ENCODE measurements around the gene PDE4D.
"Not testable (repeated sequence)": the region's sequence is repeated elsewhere in the genome, so short reads cannot be mapped to it uniquely, and the experiment has no call there.

The PDE4D gene

DNA sequence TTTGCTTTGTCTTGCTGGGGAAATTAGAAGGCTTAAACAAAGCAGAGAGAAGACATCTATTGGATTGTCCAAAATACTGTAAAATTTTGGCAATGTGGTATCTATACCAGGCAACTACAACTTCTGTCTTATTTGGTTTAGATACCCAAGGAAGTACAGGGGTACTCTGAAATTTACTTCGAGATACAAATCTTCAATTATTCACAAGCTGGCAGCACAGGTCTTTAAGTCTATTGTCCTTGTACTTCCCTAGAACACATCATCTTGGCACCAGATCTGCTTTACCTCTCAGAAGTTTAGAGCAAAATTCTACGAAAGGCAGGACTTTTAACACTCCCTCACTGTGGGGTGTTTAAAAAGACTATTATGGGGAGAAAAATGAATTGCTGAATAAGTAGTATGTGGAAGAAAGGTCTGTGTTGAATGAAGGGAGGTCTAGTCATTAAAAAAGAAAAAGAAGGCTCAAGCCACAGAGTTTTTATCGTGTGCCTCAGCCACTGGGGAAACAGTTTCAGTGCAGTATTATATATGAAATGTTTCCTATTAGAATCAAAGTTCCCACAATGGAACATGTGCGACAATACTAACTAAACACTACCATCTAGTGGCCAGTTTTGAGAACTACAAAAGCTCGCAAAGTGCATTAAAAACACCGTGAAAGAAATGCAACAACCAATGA, 93.7 kb downstream of the PDE4D start:
- no peak for DNase-seq (ENCODE audit: low read depth in 2 of 2)

DNA sequence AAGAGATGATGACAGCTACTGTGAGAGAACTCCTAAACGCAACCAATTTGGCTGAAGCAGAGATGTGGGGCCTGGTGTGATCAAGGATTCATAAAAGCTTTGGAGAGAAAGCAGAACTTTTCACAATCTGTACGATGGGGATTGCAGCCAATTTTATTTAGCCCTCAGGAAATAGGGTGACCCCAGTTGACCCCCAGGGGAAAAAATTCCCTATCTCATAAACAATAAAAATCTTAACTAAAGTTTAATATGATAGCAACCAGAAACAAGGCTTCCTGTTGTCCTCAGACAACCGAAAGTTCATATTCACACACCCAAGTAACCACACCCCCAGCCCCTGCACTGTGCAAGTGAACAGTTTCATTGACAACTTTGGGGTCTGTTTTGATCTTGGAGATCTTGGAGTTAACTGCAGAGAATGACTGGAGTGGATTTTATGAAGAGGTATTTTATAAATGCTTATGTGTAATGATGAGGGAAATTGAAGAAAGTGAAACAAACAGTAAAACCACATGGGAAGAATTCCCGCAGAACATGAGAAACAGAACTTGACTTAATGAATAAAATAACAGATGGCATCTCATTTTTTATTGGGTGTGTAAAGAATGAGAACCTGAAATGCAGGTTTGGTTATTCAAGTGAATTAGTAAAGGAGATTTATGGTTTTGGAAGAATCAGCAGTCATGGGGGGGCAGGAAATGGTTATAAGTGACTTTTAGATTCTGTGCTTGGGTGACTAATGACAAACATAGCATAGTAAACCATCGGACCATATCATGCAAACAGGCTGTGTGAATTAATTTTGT, 94.5 kb downstream of the PDE4D start:
- no peak for DNase-seq (ENCODE audit: low read depth in 2 of 2)

DNA sequence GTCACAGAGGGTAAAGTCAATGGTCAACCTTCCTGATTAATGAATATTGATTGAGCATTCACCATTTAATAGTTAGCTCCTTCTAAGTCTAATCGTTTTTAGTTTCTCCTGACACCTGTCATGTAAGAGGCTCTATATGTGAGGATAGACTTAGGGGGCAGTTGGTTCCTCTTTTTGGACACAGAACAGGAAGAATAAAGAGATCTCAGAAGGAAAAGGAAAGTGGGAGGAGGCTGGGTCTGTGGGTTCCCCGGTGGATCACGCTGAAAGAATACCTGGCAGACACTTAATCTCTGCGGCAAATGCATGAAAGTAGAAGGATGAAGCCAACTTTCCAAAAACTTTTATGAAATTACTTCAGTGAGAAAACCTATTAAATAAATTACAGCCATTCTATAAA, 98.4 kb downstream of the PDE4D start:
- DNase-seq (ENCODE audit: low read depth in 2 of 2): no peak

DNA sequence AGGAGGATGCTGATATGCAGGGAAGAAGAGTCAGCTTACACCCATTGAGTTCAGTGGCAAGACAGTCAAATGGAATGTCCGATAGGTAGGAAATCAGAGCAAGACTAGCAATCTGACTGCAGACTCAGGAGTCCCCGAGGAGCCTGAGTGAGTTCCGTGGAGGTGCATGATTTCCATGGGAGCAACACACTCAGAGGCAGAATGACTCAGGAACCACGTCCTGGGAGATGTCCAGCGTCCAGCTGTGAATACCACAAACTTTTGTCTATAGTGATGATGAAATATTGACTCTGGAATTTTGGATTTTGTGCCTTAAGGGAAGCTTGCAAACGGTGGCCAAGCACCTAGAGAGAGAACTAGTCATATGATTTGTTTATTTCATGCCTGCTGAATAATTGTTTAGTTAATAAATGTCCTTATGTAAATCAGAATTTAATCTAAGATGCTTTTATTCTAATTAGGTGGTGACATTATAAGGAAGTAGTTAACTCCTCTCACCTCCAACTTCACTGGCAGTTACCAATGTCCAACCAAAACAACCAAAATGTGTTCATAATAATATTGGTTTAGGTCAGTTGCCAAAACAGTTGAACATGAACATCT, 100.4 kb downstream of the PDE4D start:
- DNase-seq (ENCODE audit: low read depth in 2 of 2): no peak

DNA sequence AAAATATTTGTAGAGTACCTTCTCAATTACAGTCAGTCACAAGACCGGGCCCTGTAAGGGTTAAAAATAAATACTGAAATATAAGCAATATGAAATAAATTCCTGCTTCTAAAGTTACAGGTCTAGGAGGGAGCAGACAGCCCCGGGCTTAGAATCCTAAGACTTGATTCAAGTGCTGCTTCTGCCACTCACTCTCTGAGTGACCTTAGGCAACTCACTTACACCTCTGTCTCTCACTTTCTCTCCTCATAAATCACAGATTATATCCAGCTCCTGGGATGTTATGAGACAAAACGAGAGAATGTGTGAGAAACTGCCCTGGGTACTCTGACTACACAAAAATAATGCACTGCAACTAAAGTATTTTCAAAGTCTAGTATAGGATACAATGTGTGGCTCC, 101.9 kb downstream of the PDE4D start:
- DNase-seq (ENCODE audit: low read depth in 2 of 2): no peak

DNA sequence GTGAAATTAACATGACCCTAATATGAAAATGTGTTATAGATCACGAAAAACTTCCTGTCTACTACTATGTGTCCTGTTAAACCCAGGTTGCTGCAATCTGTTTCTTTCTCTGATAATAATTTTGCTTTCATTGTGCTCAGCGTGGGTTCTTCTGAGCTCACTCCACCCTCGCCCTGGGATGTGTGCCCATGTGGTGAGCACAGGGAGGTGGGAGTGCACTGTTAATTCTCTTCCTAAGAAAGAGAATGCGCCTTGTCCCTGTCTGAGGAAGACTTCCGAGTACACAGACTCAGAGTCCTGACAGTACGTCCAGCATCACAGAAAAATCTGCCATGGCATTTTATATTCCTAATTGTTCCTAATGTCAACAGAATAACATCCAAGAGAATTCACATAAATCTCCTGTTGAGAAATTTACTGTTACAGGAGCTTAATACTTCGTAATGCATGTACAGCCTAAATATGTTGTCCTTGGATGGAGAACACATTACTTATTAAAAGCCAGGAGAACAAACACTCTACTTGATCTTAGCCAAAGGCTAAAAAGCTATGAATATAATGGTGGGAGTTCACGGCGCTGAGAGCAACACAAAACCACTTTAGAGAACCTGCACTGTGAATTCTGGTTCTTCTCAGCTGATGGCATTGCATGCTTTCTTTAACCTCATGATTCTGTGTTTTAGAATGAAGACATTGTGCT, 102.6 kb downstream of the PDE4D start:
- DNase-seq (ENCODE audit: low read depth in 2 of 2): no peak

DNA sequence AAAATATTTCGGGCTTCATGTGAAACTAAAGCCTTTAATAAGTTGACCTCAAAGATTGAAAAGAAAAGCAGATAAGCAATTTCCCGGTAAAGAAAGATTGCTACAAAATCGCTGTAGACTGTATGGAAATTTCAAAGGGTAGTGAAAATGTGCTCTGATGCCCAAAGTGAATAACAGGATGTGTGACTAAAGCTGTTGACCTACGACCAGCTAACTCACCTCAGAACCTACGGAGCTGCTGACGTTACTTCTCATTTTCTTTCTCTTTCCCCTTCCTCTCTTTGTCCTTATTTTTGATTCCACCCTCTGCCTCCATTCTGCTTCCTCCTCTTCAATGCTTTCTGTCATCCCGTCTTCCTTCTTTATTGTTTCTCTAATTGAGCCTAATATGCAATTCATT, 103.2 kb downstream of the PDE4D start:
- no peak for DNase-seq (ENCODE audit: low read depth in 2 of 2)

DNA sequence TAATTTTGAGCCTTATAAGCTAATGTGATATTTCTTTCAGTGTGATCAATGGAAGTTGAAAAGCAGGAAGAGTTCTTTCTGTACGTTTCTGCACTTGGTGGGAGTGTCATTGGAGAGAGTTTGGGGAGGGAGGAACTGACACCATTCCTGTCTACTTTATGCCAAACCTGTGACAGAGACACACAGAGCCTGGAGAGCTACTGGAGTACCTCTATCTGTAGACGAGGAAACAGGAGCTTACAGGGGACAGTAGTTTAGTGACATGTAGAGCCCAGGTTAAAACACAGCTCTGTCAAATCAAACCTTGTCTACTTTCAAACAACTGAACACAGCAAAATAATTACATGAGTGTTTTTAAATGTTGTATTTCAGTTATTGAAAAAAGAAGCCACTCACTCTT, 103.6 kb downstream of the PDE4D start:
- no peak for DNase-seq (ENCODE audit: low read depth in 2 of 2)

DNA sequence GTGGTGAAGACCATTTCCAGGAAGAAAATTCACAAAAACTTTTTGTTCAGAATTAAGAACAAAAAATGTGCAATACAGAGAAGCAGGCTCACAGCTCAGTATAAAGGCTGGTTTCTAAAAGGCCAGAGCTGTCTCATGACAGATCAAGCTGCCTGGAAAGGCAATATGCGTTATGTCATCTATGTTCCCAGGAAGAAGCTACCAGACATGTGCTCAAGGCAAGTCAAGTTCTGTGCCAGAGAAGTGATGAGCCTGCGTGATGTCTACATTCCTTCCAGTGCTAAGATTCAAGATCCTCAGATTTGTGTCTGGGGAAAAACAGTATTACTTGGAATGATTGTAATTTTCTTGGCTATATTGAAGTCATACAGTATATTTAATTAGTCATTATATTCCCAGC, 104.3 kb downstream of the PDE4D start:
- DNase-seq (ENCODE audit: low read depth in 2 of 2): no peak

DNA sequence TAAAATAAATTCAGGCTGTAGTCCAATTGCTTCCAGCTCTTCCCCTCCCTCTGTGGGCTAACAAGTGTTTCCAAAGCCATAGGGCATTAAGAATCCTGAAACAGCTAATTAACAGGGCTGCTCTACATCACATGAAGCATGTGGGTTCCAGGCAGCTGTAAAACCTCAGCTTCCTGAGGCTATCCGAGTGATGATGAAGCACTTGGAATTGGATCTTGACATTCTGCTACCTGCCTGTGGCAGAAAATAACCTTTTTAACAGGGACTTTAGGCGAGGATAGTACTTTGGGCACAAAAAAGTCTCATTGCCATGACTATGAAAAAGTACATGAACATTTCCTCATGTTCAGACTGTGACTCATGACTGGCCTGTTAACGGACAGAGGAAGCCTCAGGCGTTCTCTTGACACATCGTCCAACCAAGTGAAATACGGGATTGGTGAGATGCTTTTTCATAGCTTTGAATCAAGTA, 107.2 kb downstream of the PDE4D start:
- no peak for DNase-seq (ENCODE audit: low read depth in 2 of 2)

DNA sequence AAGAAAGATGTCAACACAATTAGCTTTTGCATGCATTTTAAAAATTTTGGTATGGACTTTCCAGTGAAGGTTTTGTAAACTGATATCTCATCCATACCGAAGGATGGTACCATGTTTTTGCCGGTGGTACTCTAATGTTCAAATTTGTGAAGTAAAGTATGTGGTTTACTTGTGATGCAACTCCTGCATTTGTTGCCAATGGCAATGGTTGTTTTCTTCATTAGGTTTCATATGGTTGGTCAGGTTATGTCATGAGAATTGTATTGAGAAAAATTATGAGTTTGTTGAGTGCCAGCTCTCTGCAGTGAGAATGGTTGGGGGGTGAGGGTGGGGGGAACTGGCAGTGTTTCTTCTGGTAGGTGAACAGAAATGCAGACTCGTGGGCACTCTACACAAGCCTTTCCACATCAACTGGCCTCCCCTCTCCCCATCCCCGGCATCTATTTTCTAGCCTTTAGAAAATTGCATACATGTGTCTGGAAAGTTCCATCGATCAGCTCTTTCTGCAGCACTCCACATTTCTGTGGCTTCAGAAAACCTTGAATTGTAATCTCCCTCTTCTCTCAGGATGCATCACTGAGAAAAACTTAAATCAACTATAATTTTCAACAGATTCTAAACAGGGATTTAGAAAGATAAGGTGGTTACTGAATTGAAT, 107.7 kb downstream of the PDE4D start:
- no peak for DNase-seq (ENCODE audit: low read depth in 2 of 2)

DNA sequence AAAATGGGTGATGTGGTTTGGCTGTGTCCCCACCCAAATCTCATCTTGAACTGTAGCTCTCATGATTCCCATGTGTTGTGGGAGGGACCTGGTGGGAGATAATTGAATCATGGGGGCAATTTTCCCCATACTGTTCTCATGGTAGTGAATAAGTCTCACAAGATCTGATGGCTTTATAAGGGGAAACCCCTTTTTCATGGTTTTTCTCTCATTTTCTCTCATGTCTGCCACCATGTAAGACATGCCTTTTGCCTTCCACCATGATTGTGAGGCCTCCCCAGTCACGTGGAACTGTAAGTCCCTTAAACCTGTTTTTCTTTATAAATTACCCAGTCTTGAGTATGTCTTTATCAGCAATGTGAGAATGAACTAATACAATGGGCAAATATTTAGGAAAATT, 108.8 kb downstream of the PDE4D start:
- DNase-seq (ENCODE audit: low read depth in 2 of 2): not testable (repeated sequence)

DNA sequence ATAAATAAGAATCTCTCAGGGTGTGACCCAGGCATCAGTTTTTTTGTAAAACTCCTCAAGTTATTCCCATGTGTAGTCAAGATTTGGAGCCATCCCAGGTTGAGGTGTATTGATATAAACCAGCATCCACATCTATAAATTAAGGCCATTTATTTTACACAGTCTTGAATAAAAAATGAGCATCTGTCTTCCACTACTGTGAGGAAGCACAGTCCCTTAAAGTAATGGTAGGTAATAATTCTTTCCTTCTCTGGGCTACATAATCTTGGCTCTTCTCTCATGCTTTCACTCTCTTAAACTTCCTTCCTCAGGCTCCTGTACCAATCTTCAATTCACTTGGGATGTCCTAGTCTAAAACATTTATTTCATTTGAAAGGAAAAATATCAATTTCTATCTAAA, 110.3 kb downstream of the PDE4D start:
- no peak for DNase-seq (ENCODE audit: low read depth in 2 of 2)

DNA sequence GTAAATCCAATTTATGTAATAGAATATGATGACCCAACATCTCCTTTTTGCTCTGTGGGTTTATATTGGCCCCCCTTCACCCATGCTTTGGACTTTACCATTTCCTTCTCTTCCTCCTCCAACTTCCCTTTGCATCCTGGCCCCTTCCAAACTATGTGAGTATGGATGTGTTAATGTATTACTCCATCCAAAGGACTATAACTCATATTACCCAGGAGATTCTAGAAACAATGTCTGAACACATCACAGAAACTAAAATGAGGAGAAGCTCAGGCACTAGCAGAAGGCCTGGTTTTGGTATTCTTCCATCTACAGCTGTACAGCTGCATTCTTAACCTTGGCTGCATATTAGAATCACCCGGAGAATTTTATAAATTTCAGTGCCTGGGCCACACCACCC, 110.7 kb downstream of the PDE4D start:
- DNase-seq (ENCODE audit: low read depth in 2 of 2): no peak

DNA sequence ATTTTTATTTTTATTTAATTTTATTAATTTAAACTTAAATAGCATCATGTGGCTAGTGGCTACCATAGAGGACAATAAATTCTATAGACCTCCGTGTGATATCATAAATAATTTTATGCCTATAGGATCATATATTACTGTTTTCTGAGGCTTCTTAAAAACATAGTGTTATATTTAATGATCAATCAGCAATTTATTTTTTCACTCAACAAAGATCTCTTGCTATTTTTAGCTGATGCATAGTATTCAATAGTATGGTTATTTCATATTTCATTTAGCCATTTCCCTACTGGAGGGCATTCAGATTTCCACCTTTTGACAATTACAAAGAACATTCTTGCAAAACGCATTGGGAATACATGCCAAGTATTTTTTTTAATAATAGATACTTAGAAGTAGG, 114.1 kb downstream of the PDE4D start:
- DNase-seq (ENCODE audit: low read depth in 2 of 2): no peak

DNA sequence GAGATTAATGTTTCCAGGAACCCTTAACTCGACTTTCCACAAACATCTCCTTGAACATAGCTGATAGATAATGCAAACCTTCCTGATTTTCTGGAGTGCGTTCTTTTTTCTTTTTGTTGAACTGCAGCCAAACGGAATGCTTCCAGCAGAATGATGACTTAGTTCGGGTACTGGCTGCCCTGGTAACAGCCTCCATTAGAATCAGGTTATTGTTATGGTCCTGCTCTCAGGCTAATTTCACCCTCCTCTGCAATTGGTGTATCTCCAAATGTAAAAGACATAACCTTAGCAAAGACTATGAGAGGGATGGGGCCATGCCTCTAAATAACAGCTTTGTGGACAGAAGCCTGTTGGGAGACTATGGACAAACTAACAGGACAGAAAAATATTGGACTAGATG, 116.5 kb downstream of the PDE4D start:
- no peak for DNase-seq (ENCODE audit: low read depth in 2 of 2)

DNA sequence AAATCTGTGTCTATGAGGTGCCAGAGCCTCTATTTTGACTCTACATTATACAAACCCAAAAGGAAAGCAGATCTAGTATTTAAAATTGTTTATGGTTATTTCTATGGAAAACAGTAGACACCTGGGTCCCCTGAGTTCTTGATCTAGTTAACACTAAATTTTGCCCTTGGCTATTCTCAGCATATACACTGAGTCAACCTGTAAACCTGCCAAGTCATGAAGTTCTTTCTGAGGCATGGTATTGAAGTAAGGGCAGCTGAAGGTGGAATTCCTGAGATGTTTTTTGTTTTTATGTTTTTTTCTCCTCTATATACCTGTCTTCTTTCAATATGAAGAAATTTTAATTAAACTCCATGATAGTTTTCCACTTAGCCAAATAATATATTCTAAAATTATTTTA, 120.2 kb downstream of the PDE4D start:
- no peak for DNase-seq (ENCODE audit: low read depth in 2 of 2)

DNA sequence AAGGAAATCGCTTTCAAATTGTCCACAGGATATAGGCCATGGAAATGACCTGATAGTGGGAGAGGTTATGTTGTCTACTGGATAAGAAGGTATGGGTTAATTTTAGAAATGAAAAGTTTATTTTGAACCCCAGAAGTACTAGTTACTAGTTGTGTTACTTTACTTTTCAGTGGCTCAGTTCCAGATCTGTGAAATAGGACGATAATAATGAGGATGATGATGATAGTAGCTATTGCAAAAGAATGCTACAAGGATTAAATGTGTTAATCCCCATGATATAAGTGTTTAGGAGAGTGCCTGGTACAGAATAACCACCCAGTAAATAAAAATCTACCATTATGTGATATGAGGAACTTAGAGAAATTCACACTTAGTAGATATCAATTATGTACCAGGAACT, 120.8 kb downstream of the PDE4D start:
- no peak for DNase-seq (ENCODE audit: low read depth in 2 of 2)

DNA sequence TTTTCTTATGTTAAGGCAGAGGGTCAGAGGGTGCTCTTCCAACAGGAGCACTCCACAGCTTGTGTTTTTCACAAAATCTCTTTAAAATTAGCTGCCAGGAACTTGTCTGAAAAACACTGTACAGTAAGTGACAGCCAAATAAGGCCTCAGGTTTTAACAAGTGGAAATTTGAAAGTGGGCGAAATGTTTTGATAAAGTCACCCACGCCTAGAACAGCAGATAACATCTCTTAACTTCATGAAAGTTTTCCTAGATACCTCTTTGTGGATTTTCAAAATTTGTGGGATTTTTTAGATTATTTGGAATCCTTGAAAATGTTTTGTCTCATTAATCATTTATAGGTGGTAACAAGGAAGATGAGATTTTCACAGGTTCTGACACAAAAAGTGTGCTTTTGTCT, 121.3 kb downstream of the PDE4D start:
- DNase-seq (ENCODE audit: low read depth in 2 of 2): no peak

DNA sequence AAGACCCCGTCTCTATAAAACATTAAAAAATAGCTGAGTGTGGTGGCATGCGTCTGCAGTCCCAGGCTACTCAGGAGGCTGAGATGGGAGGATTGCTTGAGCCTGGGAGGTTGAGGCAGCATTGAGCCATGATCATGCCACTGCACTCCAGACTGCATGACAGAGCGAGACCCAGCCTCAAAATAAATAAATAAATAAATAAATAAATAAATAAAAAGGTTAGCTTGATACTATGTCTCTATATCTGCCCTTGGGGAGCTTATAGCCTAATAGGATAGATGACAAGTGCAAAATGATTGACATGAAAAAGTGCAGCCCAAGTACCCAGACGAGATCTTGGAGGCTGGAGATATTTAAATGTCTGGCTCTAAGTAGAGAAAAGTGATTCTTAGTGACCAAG, 122.6 kb downstream of the PDE4D start:
- no peak for DNase-seq (ENCODE audit: low read depth in 2 of 2)

DNA sequence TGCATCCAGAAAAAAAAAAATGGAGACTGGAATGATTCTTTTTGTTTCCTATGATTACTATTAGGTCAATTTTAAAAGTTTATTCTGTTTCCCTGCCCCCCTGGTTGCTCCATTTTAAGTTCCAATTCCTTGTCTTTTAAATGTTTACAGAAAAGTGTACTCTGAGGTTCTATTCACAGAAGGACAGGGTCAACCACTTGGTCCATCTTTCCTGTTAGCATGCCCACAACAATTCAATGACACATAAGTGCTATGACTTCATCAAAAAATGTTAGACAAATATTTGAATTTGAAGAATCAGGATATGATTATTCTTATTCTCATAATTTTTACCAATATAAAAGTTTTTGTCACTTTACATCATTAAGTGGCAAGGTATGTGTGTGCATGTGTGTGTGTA, 123.7 kb downstream of the PDE4D start:
- DNase-seq (ENCODE audit: low read depth in 2 of 2): no peak

DNA sequence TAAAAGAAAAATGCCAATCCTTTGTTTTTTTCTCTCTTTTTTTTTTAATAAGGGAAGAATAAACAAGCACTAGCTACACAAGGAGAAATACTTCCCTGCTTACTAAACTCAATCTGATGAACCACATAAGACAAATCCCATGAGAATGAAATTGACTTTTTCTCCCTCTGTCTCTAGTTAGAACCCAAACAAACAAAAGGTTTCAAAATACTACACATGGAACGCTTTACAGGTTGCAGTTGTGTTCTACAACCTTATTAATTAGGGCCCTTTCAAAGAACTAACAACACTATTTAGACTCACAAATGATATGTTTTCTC, 124.5 kb downstream of the PDE4D start:
- no peak for DNase-seq (ENCODE audit: low read depth in 2 of 2)

All from stimulated activated CD8-positive, alpha-beta memory T cell treated with anti-CD3 and anti-CD28 coated beads, Interleukin-2, amount 100 ng/mL, for 1 hour (primary cell).